Measurements from ENCODE around the gene ITM2C.
A peak's percentile ranks its signal among the peaks of the same experiment; 100 is the strongest.

Gene ITM2C

DNA sequence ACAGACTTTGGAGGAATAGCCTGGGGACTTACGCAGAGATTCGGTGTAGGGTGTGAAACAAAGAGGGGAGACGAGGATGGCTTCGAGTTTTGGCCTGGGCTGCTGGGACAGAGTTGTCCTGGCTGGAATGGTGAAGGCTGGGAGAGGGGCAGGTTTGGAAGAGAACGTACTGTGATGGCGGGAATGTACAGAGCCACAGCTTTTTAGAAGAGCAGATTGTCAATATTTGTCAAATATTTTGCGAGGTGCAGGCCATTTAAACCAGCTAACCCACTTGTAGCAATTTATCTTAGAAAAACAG lies 14.4 kb upstream of the ITM2C start:
- DNase-seq (ENCODE audit: low read depth in 2 of 2) = no peak

DNA sequence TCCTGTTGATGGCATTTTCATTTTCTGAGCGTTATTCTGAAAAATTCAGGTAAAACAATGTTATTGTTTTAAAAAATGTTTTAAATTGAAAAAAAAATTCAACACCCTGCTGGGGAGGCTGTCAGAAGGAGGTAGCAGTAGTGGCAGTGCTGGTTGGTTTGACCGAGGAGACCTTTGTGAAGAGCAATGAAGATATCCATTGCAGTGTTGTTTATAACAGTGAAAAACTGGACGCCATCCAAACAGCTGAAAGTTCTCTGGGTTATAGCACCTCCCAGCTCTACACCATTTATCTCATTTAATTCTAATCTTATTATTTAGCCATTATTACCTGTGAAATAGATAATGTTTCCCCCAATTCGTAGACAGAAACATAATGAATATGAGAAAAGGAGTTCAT lies 12.6 kb upstream of the ITM2C start:
- DNase-seq (ENCODE audit: low read depth in 2 of 2) = no peak

- DNase-seq (ENCODE audit: low read depth in 2 of 2) = no peak
Measured at GRCh38 chr2:230861552-230862255, 3.0 kb upstream of the ITM2C start.

DNA sequence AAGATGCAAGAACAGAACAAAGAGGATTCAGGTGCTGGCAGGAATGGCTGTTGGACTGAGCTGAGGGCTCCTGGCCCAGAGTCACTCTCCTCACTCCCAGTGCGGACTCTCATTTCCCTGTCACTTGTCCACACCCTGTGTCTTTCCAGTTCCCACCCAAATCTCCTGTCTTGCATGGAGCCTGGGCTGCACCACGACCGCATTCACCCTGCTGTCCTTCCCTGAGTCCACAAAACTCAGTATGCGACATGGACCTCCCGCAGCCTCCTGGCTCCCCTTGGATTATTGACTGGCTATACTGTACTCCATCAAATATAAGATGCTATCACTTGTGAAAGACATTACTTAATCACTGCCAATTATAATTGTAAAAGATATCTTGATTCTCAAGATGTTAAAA lies 2.5 kb upstream of the ITM2C start:
- no peak for DNase-seq (ENCODE audit: low read depth in 2 of 2)

- DNase-seq (ENCODE audit: low read depth in 2 of 2) = no peak
Measured at GRCh38 chr2:230863031-230863430, 1.7 kb upstream of the ITM2C start.

DNA sequence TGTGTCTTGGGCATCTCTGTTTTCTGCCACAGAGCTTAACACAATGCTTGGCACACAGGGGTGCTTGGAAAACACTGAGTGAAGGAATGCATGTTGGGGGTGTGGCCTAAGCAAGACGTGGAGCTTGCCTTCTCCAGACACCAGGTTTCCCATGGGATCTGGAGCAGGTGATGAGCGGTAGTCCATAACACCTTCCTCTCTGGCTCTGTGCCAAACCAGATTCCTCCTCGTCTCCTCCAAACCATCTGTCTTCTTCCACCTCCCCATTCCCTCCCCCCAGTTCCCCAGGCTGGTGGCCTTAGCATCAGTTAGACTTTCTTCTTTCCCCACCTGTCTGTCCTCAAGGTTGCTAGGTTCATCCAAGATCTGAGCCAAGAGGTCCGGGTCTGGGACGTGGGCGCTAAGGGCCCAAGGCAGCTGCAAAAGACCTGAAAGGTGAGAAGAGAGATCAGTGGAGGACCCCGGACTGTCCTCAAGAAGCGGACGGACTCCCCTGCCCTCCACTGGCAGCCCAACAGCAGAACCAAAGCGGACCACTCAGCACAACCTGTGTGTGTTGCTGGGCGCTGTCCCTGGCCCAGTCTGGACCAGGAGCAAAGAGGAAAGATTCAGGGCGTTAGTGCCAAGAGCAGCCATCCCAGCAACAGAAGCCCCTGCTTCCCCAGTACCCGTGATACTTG lies 1.2 kb upstream of the ITM2C start:
- no peak for DNase-seq (ENCODE audit: low read depth in 2 of 2)

- DNase-seq (ENCODE audit: low read depth in 2 of 2) = no peak
Measured at GRCh38 chr2:230864122-230864604, 579 bp upstream of the ITM2C start.

DNA sequence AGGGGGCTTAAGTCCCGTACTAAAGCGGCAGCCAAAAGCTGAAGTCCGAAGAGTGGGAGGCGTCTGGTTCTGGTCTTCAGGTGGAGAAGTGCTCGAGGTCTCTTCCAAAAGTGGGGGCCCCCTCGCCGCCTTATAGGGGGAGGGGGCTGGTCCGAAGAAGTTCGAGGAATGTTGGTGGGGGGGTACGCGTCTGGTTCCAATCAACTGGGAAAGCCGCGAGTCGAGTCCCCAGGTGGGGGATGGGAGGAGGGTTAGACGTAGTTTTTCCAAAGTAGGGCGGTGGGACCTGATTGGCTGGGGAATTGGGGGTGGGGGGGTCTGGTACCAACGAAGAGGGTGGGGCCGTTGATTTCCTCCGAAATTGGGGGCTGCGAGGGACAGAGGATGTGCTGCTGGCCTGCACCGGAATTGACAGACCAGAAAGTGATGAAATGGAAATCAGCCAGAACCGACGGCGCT lies 594 bp downstream of the ITM2C start:
- no peak for DNase-seq (ENCODE audit: low read depth in 2 of 2)

DNA sequence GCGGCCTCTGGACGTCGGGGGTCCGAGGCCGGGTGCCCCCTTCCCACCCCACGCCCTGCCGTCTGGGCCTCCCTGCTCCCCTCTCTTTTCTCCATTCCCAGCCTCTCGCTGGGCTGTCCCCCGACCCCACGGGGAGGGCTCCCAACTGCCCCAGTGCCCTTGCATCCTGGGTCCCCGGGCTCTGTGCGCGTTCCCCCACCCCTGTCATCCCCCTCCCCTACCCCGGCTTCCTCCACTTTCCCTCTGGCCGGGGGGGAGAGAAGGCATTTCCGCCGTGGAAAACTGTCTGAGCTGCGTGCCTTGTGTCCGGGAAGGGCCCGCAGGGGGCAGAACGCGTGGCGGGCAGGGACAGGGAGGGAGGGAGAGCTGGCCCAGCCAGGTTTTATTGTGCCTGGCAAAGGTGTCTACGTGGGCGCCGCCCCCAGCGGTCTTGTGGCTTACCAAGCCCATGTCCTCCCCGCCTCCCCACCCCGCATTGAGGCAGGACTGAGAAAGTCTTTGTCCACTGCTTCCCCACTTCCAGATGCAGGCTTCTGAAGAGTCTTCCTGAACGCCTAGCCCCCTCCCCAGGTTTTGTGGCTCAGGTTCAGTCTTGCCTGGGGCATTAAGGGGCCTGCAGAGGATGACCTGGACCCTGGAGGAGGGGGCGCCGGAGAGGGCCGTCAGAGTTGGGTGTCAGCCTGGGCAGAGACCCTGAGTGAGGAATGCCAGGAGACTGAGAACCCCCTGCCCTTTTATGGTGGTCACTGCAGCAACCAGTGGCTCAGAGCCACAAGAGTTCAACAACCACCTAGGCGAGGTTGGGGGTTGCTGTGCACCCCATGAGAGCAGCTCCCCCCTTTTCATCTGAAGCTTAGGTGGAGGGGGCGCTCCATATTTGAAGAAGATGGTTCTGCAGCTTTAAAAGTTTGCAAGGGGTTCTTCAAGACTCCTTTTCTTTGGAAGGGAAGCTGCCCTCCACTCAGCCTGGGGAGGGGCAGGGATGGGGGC lies 1.3 kb downstream of the ITM2C start:
- DNase-seq (ENCODE audit: low read depth in 2 of 2) = no peak

- DNase-seq (ENCODE audit: low read depth in 2 of 2) = peak in 1 of 2 donors; percentile 23
Measured at GRCh38 chr2:230866756-230867523, 2.2 kb downstream of the ITM2C start.

- DNase-seq (ENCODE audit: low read depth in 2 of 2) = no peak
Measured at GRCh38 chr2:230868161-230868946, 3.6 kb downstream of the ITM2C start.

DNA sequence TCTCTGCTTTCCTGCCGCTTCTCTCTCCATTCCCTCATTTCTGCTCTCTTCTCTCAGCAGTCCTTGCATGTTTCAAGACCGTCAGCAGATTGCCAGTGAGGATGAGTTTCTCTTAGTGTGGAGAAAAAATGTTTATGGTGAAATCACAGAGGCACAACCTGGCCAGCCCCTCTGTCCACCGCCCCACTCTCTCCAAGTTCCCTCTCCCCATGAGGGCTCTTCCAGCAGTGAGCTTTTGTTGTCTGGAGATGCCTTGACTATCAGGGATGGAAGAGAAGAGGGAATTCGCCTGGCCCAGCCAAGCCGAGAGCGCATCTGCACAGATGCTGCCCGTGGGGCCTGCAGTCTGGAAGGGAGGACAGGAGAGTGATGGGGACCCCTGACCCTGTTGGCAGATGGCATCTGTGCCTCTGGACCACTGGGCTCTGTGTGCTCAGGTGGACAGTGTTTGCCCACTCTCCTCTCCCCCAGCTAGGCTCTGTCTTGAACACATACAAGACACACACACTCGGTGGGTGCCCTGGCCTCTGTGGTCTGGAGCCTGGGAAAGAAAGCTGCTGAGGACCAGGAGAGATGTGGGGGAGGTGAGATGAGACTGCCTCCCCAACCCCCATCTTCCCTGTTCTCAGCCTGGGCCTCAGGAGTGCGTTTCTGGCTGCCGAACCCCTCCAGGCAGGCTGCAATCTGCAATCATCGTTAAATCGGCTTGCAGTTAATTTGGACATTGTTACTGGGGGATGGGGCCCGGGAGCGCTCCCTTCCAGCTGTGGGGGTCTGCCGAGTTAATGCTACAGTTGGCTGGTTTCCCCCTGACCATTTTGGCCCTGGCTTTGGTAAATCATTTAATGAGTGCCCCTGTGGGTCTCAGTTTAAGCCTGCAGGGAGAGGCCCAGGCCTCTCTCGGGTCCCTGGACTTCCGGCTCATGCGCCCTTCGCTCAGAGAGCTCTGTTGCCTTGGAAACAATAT lies 4.5 kb downstream of the ITM2C start:
- no peak for DNase-seq (ENCODE audit: low read depth in 2 of 2)

- no peak for DNase-seq (ENCODE audit: low read depth in 2 of 2)
Measured at GRCh38 chr2:230869914-230870543, 5.3 kb downstream of the ITM2C start.

- no peak for DNase-seq (ENCODE audit: low read depth in 2 of 2)
Measured at GRCh38 chr2:230870544-230871360, 6.0 kb downstream of the ITM2C start.

DNA sequence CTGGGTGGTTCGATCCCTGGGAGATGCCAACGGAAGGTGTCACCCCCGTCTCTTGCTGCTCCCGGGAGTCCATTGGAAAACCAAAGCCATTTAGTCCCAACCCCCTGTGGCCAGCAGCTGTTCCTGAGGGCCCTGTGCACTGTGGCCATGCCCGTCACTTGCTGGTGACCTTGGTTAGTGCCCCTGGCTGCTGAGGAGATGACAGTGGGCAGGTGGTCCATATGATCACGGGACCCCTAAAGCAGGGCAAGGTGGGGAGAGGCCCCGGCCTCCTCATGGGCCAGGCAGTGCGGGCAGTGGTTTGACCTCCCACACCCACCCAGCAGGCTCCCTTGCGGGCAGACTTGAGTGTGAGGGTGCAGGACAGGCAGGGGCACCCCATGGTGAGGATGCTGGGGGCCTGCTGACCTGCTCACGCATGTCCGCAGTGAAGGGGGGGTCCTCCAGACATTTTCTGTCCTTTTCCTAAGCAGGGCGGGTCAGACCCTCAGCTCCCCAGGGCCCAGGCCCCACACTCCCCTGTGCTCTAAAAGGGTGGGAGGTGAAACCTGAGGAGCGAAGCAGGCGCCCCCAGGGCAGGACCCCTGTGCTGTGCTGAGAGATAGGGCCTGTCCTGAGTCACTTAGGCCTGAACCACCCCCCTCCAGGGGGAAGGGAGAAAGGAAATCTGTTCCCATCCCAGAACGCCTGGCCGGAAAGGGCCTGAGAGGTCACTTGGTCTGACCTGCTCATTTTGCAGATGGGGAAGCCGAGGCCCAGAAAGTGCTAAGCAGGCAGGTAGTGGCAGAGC lies 6.8 kb downstream of the ITM2C start:
- no peak for DNase-seq (ENCODE audit: low read depth in 2 of 2)

GRCh38 chr2:230872151-230872967 lies 7.6 kb downstream of the ITM2C start:
- no peak for DNase-seq (ENCODE audit: low read depth in 2 of 2)

Measured in stimulated activated CD4-positive, alpha-beta T cell treated with anti-CD3 and anti-CD28 coated beads, Interleukin-15, amount 100 ng/mL, for 48 hours (primary cell).